Stimulated activated CD8-positive, alpha-beta memory T cell treated with anti-CD3 and anti-CD28 coated beads, Interleukin-12 subunit alpha, Interleukin-12 subunit beta, amount 100 ng/mL, for 24 hours (primary cell): ENCODE measurements around the gene ABI1.
"Not testable (repeated sequence)": the region's sequence is repeated elsewhere in the genome, so short reads cannot be mapped to it uniquely, and the experiment has no call there.

Source experiments
- DNase-seq: peaks from one replicate; pipeline ENCODE4 v3.0.0-alpha.2; 2020; ENCODE audit errors: extremely low read depth

Gene ABI1

DNA sequence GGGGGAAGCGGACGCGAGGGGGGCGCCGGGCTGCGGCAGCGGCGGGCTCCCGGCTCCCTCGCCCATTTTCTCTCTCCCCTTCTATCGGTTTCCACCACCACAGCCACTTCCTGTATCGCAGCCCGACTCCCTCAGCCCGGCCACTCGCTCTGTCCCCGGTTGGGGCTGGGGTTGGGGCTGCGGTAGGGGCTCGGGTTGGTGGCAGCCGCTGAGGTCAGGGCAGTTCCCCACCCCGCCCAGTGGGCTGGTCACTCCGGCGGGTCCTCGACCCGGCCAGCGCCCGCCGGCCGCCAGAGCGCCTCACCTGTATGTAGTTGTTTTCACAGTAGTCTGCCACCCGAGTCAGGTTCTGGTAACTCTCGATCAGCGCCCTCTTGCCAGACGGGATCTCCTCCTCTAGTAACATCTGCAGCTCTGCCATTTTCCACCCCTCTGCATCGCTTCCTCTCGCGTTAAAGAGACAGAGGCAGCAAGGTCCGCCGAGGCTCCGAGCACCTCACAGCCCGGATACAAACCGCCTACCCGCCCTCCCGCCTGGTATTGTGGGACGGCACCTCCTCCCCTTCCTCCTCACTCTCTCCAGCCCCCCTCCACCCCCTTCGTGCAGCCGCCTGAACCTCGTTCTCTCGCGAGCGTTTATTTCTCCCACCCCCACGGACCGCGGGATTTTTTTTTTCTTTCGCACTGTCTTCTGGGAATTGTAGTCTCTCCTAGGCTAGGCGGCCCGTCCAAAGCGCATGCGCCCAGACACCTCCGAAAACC lies at the start of gene ABI1:
Gene ABI1 (minus strand): TSS at position 516 of the 762 bp plus-strand sequence. CDS start 95 bp downstream, at position 421.
- peak; percentile 97 for DNase-seq

- no peak for DNase-seq
These were observed 49.0 kb upstream of the ABI1 start for GRCh38 chr10:26909753-26910152.

DNA sequence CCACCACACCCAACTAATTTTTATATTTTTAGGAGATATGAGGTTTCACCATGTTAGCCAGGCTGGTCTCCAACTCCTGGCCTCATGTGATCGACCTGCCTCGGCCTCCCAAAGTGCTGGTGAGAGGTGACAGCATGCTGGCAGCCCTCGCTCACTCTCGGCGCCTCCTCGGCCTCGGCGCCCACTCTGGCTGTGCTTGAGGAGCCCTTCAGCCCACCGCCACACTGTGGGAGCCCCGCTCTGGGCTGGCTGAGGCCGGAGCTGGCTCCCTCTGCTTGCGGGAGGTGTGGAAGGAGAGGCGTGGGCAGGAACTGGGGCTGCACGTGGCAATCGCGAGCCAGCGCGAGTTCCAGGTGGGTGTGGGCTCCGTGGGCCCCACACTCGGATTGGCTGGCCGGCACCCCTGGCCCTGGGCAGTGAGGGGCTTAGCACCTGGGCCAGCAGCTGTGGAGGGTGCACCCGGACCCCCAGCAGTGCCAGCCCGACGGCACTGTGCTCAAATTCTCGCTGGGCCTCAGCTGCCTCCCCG lies 44.6 kb upstream of the ABI1 start:
- DNase-seq = not testable (repeated sequence)

DNA sequence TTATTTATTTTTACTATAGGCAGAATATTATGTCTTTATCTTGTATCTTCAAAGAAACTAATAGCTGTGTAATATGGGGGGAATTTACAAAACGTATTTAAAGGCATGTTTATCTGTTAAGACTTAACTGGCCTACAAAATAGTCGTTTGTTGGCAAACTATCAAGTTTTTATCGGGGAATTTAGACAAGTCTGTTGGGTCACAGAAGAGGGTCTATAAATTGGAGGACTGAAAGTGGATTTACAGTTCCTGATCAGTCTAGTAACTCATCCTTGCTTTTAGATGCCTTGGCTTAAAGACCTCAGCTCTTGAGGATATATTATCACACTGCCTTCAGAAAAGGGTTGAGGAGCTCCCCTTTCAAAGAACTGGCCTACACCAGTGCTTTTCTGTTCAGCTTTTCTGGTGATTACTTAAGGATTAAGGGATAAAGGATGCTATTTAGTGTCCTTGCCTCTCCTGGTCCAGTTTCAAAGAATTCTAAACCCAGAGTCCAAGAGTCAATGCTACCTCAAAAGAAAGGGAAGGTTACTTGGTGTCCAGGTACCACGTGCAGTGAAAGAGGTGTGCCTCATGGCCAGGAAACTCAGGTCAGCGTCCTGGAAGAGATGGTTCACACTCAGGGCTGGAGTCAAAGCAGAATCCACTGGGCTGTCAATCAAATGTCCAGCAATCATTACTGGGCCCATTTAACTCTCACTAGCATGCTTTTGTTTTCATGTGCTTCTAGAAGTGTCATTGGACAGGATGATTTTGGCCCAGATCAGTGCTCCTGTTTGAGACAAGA lies 42.9 kb upstream of the ABI1 start:
- no peak for DNase-seq

- not testable (repeated sequence) for DNase-seq
These were observed 31.7 kb upstream of the ABI1 start for GRCh38 chr10:26892306-26892923.

GRCh38 chr10:26890956-26891355 lies 30.2 kb upstream of the ABI1 start:
- no peak for DNase-seq

- DNase-seq = no peak
These were observed 27.0 kb upstream of the ABI1 start for GRCh38 chr10:26887611-26888215.

GRCh38 chr10:26881600-26882331 lies 21.0 kb upstream of the ABI1 start:
- DNase-seq = no peak

- DNase-seq = no peak
These were observed 19.0 kb upstream of the ABI1 start for GRCh38 chr10:26879744-26880143.

DNA sequence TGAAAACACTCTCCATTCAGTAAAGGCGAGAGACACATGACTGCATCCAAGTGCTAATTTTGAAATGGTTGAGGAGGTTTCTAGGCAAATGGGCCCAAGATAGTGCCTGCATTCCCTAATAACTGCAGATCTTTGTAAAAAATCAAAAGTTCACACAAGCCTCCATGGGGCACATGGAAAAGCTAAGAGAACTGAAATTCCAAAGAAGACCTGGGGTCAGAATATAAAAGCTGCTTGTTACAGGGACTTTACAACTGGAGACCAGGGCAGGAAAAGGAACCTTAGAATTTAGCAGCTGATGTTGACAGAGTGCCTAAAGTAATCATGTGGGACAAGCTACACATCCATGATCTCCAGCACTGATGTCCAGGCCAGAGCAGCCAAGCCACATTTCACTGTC lies 10.0 kb upstream of the ABI1 start:
- no peak for DNase-seq

DNA sequence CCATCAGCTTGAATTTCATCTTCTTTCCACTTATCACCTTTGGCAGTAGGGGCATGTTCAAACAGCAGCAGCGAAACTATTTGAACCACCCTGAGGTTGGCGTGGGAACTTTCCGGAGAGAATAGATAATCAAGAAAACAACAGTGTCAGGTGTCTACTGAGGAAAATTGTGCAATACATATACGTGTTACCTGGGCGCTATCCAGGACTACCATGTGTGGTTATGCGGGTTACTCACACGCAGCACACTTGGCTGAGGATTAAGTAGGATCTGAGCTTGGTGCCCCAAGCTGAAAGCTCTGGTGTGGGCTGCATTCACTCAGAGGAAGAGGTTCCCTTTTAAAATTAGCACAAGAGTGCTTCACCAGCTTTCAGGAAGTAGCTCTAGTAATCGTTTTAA lies 8.8 kb upstream of the ABI1 start:
- no peak for DNase-seq

DNA sequence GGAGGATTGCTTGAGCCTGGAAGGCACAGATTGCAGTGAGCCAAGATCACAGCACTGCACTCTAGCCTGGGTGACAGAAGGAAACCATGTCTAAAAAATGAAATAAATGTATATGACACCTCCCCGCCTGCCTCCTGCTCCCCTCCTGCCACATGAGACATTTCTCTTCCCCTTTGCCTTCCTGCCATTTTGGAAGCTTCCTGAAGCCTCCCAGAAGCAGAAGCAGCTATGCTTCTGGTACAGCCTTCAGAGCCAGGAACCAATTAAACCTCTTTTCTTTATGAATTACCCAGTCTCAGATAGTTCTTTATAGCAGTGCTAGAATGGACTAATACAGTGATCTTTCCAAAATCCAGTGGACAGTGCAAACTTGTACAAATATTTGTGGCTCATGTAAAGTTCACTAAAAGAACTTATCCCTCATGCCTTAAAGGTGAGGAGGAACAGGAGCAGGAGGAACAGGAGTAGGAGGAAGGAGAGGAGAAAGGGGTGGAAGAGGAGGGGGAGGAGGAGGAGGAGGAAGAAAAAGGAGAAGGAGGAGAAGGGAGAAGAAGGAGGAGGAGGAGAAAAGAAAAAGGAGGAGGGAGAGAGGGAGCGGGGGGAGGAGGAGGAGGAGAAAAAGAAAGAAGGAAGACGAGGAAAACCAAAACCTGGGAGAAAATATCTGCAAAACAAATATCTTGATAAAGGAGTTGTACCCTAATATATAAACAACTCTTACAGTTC lies 2.8 kb upstream of the ABI1 start:
- DNase-seq = no peak

DNA sequence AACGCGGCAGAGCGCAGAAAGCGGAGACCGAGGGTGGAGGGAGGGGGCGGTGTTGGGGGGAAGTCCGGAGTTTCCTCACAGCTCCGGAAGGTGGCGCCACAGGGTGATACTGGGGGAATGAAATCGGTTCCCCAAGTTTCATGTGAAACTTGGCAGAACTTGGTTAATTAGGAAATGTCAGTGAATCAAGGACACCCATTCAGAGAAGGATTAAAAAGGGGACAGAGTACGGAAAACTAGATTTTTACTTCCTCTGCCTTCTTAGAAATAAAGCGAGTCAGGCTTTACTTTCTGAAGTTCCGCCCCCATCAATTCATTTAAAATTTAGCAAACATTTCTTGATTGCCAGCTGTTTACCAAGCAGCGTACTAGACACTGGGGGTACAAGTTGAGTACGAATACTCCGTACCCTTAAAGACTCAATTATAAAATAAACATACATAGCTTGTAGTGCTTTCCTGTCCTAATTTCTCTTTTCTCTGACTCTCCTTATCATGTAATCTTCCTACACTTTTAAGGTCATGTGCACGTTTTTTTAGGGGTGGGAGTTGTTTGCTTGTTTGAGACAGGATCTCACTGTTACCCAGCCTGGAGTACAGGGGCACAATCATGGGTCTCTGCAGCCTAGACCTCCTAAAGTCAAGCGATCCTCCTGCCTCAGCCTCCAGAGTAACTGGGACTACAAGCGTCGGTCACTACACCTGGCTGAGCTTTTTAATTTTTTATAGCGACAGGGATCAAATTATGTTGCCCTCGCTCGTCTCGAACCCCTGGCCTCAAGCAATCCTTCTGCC lies 644 bp upstream of the ABI1 start:
- no peak for DNase-seq

DNA sequence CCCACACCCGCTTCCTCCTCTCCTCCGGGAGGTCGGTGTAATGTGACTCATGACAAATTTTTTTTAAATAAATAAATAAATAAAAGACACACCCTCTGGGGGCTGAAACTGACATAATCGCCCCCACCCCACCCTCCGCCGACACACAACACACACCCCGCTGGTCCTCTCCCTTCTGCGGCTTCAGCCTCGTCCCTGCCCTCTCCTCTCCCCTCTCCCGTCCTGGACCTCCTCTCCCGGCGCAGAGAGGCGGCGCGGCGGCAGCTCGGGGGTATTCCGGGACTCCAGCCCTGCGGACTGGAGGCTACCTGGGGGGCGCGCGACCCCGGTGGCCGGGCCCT lies 686 bp downstream of the ABI1 start:
- DNase-seq = peak; percentile 22

- DNase-seq = no peak
These were observed 1.3 kb downstream of the ABI1 start for GRCh38 chr10:26859241-26860101.

DNA sequence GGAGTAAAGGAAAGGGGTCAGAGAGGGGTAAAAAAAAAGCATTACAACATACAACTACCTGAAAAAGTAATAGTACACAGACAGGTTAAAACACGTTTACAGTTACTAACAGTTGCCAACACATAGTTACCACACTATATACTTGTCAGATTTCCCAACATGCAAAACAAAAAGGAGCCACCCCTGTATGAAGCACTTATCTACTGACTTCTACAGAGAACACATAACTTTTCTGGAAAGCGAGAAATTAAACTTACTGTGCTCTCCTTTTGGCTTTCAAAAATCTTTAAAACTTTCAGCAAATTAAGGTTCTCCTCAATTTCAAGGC lies 2.1 kb downstream of the ABI1 start:
- no peak for DNase-seq

- DNase-seq = no peak
These were observed 2.6 kb downstream of the ABI1 start for GRCh38 chr10:26857991-26858706.

- not testable (repeated sequence) for DNase-seq
These were observed 3.2 kb downstream of the ABI1 start for GRCh38 chr10:26857553-26857952.
